ENCODE measurements around the gene TOP2A. TPM values are rescaled to one million over a fixed set of nuclear protein-coding genes. Genes with fewer than 3 reads are reported as not detected.
A peak's percentile ranks its signal among the peaks of the same experiment; 100 is the strongest.

TOP2A gene
- total RNA-seq, 1 donor from 2014 or later = 32.4 TPM

DNA sequence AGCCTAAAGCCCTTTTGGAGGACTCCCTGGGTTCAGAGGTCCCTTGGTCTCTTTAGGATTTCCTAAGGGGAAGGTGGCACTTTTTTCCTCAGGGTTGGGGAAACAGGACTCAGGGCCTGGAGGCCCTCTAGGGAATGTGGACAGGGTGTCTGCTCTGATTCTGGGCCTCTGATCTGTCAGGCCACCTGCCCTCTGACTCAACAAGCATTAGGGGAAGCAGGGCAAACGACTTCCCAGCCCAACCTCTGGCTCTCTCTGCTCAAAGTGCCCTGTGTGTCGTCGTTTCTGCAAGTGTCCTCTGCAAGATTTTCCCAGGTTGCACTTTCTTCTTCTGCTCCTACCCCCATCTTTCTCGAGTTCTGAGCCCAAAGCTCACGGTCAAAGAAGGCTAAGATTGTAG lies 18.9 kb upstream of the TOP2A start:
- Mint-ChIP-seq H3K4me1 (ENCODE audit: low read depth, unreplicated experiment) (no peaks in the 10 kb centered on the region), H3K36me3 (ENCODE audit: unreplicated experiment) (no peaks in the 10 kb centered on the region), H3K27ac (ENCODE audit: unreplicated experiment) (no peak overlapping the region), H3K9me3 (ENCODE audit: unreplicated experiment) (no peaks in the 10 kb centered on the region), H3K27me3 (ENCODE audit: unreplicated experiment) (no peaks in the 10 kb centered on the region), H3K4me3 (ENCODE audit: unreplicated experiment) (no peak overlapping the region)
- TF ChIP-seq, protein P1, sequence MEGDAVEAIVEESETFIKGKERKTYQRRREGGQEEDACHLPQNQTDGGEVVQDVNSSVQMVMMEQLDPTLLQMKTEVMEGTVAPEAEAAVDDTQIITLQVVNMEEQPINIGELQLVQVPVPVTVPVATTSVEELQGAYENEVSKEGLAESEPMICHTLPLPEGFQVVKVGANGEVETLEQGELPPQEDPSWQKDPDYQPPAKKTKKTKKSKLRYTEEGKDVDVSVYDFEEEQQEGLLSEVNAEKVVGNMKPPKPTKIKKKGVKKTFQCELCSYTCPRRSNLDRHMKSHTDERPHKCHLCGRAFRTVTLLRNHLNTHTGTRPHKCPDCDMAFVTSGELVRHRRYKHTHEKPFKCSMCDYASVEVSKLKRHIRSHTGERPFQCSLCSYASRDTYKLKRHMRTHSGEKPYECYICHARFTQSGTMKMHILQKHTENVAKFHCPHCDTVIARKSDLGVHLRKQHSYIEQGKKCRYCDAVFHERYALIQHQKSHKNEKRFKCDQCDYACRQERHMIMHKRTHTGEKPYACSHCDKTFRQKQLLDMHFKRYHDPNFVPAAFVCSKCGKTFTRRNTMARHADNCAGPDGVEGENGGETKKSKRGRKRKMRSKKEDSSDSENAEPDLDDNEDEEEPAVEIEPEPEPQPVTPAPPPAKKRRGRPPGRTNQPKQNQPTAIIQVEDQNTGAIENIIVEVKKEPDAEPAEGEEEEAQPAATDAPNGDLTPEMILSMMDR (IDR thresholded peaks at IDR 0.05; ENCODE audit: partially characterized antibody, unreplicated experiment) = no peak
- DNase-seq = no peak

DNA sequence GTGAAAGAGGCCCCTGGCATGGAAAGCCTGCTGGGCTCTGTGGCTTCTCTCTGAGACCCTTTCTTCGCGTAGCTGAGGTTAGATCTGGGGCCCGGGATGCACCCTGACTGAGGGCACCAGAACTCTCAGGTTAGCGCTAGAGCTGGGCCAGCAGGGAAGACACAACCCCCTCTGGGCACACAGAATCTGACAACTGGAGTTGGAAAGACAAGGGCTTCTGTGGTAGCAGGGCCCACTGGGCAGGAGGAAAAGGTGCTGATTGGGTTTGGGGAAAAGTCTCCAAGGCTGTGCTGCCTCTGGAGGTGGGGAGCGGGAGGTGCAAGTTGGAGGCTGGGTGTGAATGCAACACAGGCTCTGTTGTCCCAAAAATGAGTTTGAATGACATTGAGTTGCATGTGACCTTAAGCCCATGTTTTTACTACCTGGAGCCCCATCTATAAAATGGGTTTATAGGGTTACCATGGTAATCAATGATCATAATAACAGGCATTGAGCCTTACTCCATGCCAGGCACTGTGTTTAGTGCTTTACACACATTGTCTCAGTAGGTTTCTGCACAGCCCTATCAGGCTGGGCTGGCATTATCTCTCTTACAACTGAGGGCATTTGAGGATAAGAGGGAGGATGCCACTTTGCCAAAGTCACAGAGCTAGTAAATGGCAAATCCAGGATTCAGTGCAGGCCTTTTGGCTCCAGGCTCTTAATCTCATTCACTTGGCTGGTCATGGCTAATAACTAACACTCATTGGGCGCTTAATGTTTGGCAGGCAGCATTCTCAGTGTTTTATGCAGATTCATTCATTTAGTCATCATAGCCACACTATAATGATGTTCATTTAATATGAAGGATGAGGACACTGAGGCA lies 16.1 kb upstream of the TOP2A start:
- Mint-ChIP-seq H3K36me3 (ENCODE audit: unreplicated experiment) (no peaks in the 10 kb centered on the region), H3K4me3 (ENCODE audit: unreplicated experiment) (no peak overlapping the region), H3K27me3 (ENCODE audit: unreplicated experiment) (no peaks in the 10 kb centered on the region), H3K9me3 (ENCODE audit: unreplicated experiment) (no peaks in the 10 kb centered on the region), H3K4me1 (ENCODE audit: low read depth, unreplicated experiment) (no peaks in the 10 kb centered on the region), H3K27ac (ENCODE audit: unreplicated experiment) (no peak overlapping the region)
- TF ChIP-seq, protein P1 (IDR thresholded peaks at IDR 0.05; ENCODE audit: partially characterized antibody, unreplicated experiment) = peak; percentile 53
- no peak for DNase-seq

DNA sequence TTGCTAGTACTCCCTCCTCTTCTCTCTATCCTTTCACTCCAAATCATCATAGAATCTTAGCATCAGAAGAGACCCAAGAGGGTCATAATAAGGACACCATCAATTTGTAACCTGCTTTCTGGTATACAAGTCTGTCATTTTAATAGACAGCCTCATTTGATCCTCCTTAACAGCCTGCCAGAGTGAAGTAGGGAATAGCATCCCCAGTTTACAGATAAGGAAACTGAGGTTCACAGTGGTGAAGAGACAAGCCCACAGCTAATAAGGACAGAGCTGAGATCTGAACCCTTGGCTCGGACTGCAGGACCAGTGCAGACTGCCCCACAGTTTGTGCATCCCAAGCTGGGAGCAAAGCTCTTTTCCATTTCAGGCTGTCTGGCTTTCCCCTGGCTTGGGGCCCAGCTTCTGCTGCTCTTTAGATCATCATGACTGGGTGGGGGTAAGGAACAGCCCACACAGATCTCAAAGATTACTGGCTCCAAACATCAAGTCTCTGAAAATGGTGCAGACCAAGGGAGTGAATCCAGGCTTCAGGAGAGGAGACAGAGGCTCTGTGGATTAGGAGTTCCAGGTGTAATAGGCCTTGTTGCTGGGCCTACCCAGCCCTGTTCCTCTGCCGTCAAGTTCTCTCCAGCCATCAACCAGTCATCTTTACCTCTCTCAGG lies 15.3 kb upstream of the TOP2A start:
- H3K36me3 Mint-ChIP-seq (ENCODE audit: unreplicated experiment) = no peaks in the 10 kb centered on the region
- TF ChIP-seq, protein P1 (IDR thresholded peaks at IDR 0.05; ENCODE audit: partially characterized antibody, unreplicated experiment) = no peak
- H3K4me1 Mint-ChIP-seq (ENCODE audit: low read depth, unreplicated experiment) = no peaks in the 10 kb centered on the region
- no peak for DNase-seq
- H3K4me3 Mint-ChIP-seq (ENCODE audit: unreplicated experiment) = no peak overlapping the region
- no peaks in the 10 kb centered on the region for H3K9me3 Mint-ChIP-seq (ENCODE audit: unreplicated experiment)
- H3K27ac Mint-ChIP-seq (ENCODE audit: unreplicated experiment) = no peak overlapping the region
- H3K27me3 Mint-ChIP-seq (ENCODE audit: unreplicated experiment) = no peaks in the 10 kb centered on the region

DNA sequence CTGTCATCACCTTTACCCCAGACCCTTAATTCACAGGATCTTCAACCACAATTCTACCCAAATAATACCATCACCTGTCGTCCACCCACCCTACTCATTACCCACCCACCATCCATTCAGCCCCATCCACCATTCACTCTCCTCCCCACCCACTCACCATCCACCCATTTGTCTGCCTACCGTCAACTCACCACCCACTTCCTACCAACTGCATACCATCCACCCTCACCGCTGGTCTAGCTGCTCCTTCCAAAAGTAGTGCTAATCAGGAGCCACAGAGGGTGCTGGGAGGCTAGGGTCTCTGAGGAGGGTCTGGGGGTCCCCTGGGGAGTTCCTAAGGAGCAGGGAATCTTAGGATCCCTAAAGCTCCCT lies 13.5 kb upstream of the TOP2A start:
- TF ChIP-seq, protein P1 (IDR thresholded peaks at IDR 0.05; ENCODE audit: partially characterized antibody, unreplicated experiment) = no peak
- Mint-ChIP-seq H3K4me1 (ENCODE audit: low read depth, unreplicated experiment) (no peaks in the 10 kb centered on the region), H3K27me3 (ENCODE audit: unreplicated experiment) (no peaks in the 10 kb centered on the region), H3K36me3 (ENCODE audit: unreplicated experiment) (no peaks in the 10 kb centered on the region), H3K9me3 (ENCODE audit: unreplicated experiment) (no peaks in the 10 kb centered on the region), H3K4me3 (ENCODE audit: unreplicated experiment) (no peak overlapping the region), H3K27ac (ENCODE audit: unreplicated experiment) (no peak overlapping the region)
- no peak for DNase-seq
